GM12878 (cell line): ENCODE data around the gene CDCA5. TPM values are rescaled to one million over a fixed set of nuclear protein-coding genes. Genes with fewer than 3 reads are reported as not detected.

Source experiments
- ATF7 ChIP-seq: fragments of 450-650 bp; IDR thresholded peaks from 2 replicates; pipeline ENCODE4 v1.6.1; 2016; ENCODE audit warnings: low read depth, mild to moderate bottlenecking
- CBFB ChIP-seq: IDR thresholded peaks from 2 replicates; pipeline ENCODE4 v1.6.1; 2016; ENCODE audit warnings: antibody characterized with exemption, low read depth
- CHD1 ChIP-seq: IDR thresholded peaks from 2 replicates; pipeline ENCODE4 v1.6.1; 2012; ENCODE audit warnings: low read depth, low read length, improper control_type of control experiment
- CHD4 ChIP-seq: fragments of 200-600 bp; sonication (generic); IDR thresholded peaks from 2 replicates; pipeline ENCODE4 v1.6.1; 2016; ENCODE audit warnings: mild to moderate bottlenecking
- DPF2 ChIP-seq: fragments of 450-650 bp; IDR thresholded peaks from 2 replicates; pipeline ENCODE4 v1.6.1; 2017; ENCODE audit warnings: mild to moderate bottlenecking
- EGR1 ChIP-seq, 2 experiments: IDR thresholded peaks; 1 replicate in 1 of 2; 2 replicates in 1 of 2; pipeline ENCODE4 v1.6.1; 2011 to 2012; ENCODE audit warnings: low read depth in 2 of 2, low read length in 2 of 2, borderline replicate concordance in 1 of 2, mild to moderate bottlenecking in 1 of 2, moderate library complexity in 1 of 2
- FOS ChIP-seq: IDR thresholded peaks from 3 replicates; pipeline ENCODE4 v1.6.1; 2011; ENCODE audit warnings: borderline replicate concordance; ENCODE audit not compliant: insufficient read length; ENCODE audit errors: extremely low read depth
- FOXK2 ChIP-seq: fragments of 450-650 bp; IDR thresholded peaks from 2 replicates; pipeline ENCODE4 v1.6.1; 2017; ENCODE audit warnings: mild to moderate bottlenecking, moderate library complexity
- FOXM1 ChIP-seq: IDR thresholded peaks from 2 replicates; pipeline ENCODE4 v1.6.1; 2012; ENCODE audit warnings: low read depth, mild to moderate bottlenecking, inconsistent platforms, low read length, moderate library complexity
- KAT2A ChIP-seq: conservative IDR thresholded peaks from 2 replicates; pipeline ENCODE4 v1.6.1; 2011; ENCODE audit warnings: low read depth, low read length; ENCODE audit not compliant: control insufficient read depth
- KLF5 ChIP-seq: fragments of 450-650 bp; IDR thresholded peaks from 2 replicates; pipeline ENCODE4 v1.6.1; 2014; ENCODE audit warnings: mild to moderate bottlenecking; ENCODE audit not compliant: partially characterized antibody
- RB1 ChIP-seq: fragments of 450-650 bp; formaldehyde crosslinking; IDR thresholded peaks from 2 replicates; pipeline ENCODE4 v1.6.1; 2017; ENCODE audit warnings: mild to moderate bottlenecking, borderline replicate concordance
- SMAD1 ChIP-seq: fragments of 450-650 bp; IDR thresholded peaks from 2 replicates; pipeline ENCODE4 v1.6.1; 2018; ENCODE audit warnings: mild to moderate bottlenecking, low read depth; ENCODE audit not compliant: partially characterized antibody
- SMAD5 ChIP-seq: IDR thresholded peaks from 2 replicates; pipeline ENCODE4 v1.6.1; 2016; ENCODE audit warnings: antibody characterized with exemption, low read depth
- SMARCA5 ChIP-seq: fragments of 450-650 bp; IDR thresholded peaks from 2 replicates; pipeline ENCODE4 v1.6.1; 2017; ENCODE audit warnings: mild to moderate bottlenecking
- SP1 ChIP-seq: IDR thresholded peaks from one replicate; pipeline ENCODE4 v1.6.1; 2011; ENCODE audit warnings: low read depth, low read length
- STAT1 ChIP-seq: fragments of 450-650 bp; conservative IDR thresholded peaks from 2 replicates; pipeline ENCODE4 v1.6.1; 2014; ENCODE audit warnings: antibody characterized with exemption, mild to moderate bottlenecking
- TCF7 ChIP-seq: IDR thresholded peaks from 2 replicates; pipeline ENCODE4 v1.6.1; 2014; ENCODE audit warnings: antibody characterized with exemption, borderline replicate concordance
- ZNF217 ChIP-seq: fragments of 450-650 bp; IDR thresholded peaks from 2 replicates; pipeline ENCODE4 v1.6.1; 2017; ENCODE audit warnings: antibody characterized with exemption, mild to moderate bottlenecking
- polyA plus RNA-seq, 11 experiments: library from polyadenylated mRNA; depleted of rRNA in 4 of 11; unstranded in 6 of 11; stranded (reverse) in 5 of 11; fragments of >200 nt; fragmentation: Nextera tagmentation in 4 of 11; fragmentation: Illumina TruSeq in 1 of 11; extraction: Ambion mirVana in 4 of 11; extraction: Trizol in 1 of 11; gene quantifications; 1 replicate in 1 of 11; 2 replicates in 10 of 11; pipeline versions ENCODE4 v1.2.1 to v1.2.3, GENCODE V29; 2011 to 2016; ENCODE audit warnings: inconsistent platforms in 2 of 11, missing spikeins in 2 of 11, low read depth in 1 of 11
- total RNA-seq, 4 experiments: library from RNA; depleted of rRNA in 3 of 4; stranded (reverse); fragments of >200 nt in 3 of 4; fragmentation: Illumina TruSeq in 1 of 4; extraction: Trizol in 1 of 4; gene quantifications; 2 replicates each; pipeline versions ENCODE4 v1.2.1 to v1.2.3, GENCODE V29; 2013 to 2021
- TF ChIP-seq, protein P1 (sequence below): IDR thresholded peaks from 2 replicates; pipeline ENCODE4 v1.6.1; 2011; ENCODE audit warnings: low read depth, mild to moderate bottlenecking, low read length, moderate library complexity, borderline replicate concordance; ENCODE audit errors: extremely low read depth
- TF ChIP-seq, protein P2 (sequence below): IDR thresholded peaks from 2 replicates; pipeline ENCODE4 v1.6.1; 2011; ENCODE audit warnings: mild to moderate bottlenecking, low read depth, low read length, moderate library complexity; ENCODE audit not compliant: insufficient replicate concordance
- TF ChIP-seq, protein P3 (sequence below): IDR thresholded peaks from 2 replicates; pipeline ENCODE4 v1.6.1; 2011; ENCODE audit warnings: borderline replicate concordance, low read depth, mild to moderate bottlenecking, moderate library complexity, mixed read lengths, low read length; ENCODE audit not compliant: insufficient read depth; ENCODE audit errors: extremely low read length
- TF ChIP-seq, protein P4 (sequence below): fragments of 450-650 bp; IDR thresholded peaks from 2 replicates; pipeline ENCODE4 v1.6.1; 2017; ENCODE audit warnings: low read depth, mild to moderate bottlenecking, moderate library complexity
- TF ChIP-seq, protein P5 (sequence below): fragments of 450-650 bp; IDR thresholded peaks from 2 replicates; pipeline ENCODE4 v1.6.1; 2016; ENCODE audit warnings: mild to moderate bottlenecking

CDCA5 gene
- total and polyA plus RNA-seq, 10 of the 15 experiments (the other 5 are each of a cell fraction or from before 2014, with no cell fraction given), result 21.2 to 107 (median 64.9) TPM

DNA sequence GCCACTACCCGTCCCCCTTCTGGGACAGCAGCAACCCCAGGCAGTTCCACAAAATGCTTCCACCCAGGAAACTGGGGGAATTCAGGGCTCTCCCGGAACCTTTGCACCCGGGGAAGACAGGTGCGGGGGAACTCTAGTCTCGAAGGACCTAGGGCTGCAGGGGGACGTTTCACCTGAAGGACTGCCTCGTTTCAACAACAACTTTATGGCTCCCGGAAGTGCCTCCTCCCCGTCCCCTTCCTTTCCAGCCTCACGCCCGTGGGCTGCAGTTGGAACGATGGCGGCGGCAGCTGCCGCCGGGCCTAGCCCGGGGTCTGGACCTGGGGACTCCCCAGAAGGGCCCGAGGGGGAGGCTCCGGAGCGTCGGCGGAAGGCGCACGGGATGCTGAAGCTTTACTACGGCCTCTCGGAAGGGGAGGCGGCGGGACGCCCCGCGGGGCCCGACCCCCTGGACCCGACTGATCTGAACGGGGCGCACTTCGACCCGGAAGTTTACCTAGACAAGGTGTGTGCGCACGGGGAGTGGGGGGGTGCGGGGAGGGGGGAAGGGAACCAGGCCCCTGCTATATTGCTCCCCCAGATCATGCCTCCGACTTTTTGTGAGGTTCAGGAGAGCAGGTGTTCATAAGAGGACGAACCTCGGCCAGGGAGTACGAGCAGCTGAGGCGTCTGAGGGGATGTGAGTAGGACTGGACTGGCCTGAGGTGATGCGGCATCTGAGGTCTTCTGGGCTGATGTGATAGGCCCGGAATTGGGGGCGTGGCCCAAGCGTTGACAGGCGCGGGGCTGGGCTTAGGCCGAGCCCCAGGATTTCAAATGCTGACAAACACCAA lies 12.3 kb upstream of the CDCA5 start, which contains the start of gene VPS51 (continued):
- TF ChIP-seq, protein P1, sequence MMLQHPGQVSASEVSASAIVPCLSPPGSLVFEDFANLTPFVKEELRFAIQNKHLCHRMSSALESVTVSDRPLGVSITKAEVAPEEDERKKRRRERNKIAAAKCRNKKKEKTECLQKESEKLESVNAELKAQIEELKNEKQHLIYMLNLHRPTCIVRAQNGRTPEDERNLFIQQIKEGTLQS, result peak; percentile 48; the same call in 1 of the 2 replicates
- TF ChIP-seq RB1 (peak; percentile 97; the same call in 1 of the 2 replicates), SMAD5 (peak; percentile 80; the same call in 1 of the 2 replicates), ATF7 (peak; percentile 58), KLF5 (peak; percentile 93), SP1 (peak; percentile 87), SMAD1 (peak; percentile 24), SMARCA5 (peak; percentile 90), KAT2A (no peak), CHD4 (no peak), FOS (no peak), TCF7 (peak; percentile 71; the same call in 1 of the 2 replicates), ZNF217 (peak; percentile 67; the same call in 1 of the 2 replicates), CHD1 (no peak), DPF2 (peak; percentile 78), CBFB (peak; percentile 74), FOXM1 (no peak), EGR1 (IDR thresholded peaks at IDR 0.05; ENCODE audit: borderline replicate concordance in 1 of 2, low read depth in 2 of 2, low read length in 2 of 2) (peak; percentile 69 to 85), STAT1 (peak; percentile 99), FOXK2 (peak; percentile 85)
- TF ChIP-seq, protein P2, sequence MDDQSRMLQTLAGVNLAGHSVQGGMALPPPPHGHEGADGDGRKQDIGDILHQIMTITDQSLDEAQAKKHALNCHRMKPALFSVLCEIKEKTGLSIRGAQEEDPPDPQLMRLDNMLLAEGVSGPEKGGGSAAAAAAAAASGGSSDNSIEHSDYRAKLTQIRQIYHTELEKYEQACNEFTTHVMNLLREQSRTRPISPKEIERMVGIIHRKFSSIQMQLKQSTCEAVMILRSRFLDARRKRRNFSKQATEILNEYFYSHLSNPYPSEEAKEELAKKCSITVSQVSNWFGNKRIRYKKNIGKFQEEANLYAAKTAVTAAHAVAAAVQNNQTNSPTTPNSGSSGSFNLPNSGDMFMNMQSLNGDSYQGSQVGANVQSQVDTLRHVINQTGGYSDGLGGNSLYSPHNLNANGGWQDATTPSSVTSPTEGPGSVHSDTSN, result peak; percentile 46
- TF ChIP-seq, protein P3, sequence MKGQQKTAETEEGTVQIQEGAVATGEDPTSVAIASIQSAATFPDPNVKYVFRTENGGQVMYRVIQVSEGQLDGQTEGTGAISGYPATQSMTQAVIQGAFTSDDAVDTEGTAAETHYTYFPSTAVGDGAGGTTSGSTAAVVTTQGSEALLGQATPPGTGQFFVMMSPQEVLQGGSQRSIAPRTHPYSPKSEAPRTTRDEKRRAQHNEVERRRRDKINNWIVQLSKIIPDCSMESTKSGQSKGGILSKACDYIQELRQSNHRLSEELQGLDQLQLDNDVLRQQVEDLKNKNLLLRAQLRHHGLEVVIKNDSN, result peak; percentile 44
- TF ChIP-seq, protein P4, sequence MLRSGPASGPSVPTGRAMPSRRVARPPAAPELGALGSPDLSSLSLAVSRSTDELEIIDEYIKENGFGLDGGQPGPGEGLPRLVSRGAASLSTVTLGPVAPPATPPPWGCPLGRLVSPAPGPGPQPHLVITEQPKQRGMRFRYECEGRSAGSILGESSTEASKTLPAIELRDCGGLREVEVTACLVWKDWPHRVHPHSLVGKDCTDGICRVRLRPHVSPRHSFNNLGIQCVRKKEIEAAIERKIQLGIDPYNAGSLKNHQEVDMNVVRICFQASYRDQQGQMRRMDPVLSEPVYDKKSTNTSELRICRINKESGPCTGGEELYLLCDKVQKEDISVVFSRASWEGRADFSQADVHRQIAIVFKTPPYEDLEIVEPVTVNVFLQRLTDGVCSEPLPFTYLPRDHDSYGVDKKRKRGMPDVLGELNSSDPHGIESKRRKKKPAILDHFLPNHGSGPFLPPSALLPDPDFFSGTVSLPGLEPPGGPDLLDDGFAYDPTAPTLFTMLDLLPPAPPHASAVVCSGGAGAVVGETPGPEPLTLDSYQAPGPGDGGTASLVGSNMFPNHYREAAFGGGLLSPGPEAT, result peak; percentile 98
- TF ChIP-seq, protein P5, sequence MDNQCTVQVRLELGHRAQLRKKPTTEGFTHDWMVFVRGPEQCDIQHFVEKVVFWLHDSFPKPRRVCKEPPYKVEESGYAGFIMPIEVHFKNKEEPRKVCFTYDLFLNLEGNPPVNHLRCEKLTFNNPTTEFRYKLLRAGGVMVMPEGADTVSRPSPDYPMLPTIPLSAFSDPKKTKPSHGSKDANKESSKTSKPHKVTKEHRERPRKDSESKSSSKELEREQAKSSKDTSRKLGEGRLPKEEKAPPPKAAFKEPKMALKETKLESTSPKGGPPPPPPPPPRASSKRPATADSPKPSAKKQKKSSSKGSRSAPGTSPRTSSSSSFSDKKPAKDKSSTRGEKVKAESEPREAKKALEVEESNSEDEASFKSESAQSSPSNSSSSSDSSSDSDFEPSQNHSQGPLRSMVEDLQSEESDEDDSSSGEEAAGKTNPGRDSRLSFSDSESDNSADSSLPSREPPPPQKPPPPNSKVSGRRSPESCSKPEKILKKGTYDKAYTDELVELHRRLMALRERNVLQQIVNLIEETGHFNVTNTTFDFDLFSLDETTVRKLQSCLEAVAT, result peak; percentile 90
